H9 (cell line): ENCODE results near the gene DMD. TPM values are rescaled to one million over a fixed set of nuclear protein-coding genes. Genes with fewer than 3 reads are reported as not detected.

Experiments used
- DNase-seq: peaks from one replicate; pipeline ENCODE4 v3.0.0-alpha.2; 2017
- H2AFZ ChIP-seq: one replicate; pipeline ENCODE4 v1.6.1; 2013; ENCODE audit warnings: mild to moderate bottlenecking, low read length, control low read depth, moderate library complexity
- H2AK5ac ChIP-seq: 2 replicates; pipeline ENCODE4 v1.6.1; 2013; ENCODE audit warnings: low read length, control low read depth, mixed read lengths; ENCODE audit not compliant: insufficient read length
- H2BK120ac ChIP-seq: one replicate; pipeline ENCODE4 v1.6.1; 2013; ENCODE audit warnings: low read depth, mild to moderate bottlenecking, low read length, control low read depth, inconsistent platforms; ENCODE audit not compliant: poor library complexity, severe bottlenecking
- H2BK12ac ChIP-seq: 2 replicates; pipeline ENCODE4 v1.6.1; 2013; ENCODE audit warnings: low read length, control low read depth, mixed read lengths, low read depth; ENCODE audit not compliant: insufficient read length
- H2BK15ac ChIP-seq: 2 replicates; pipeline ENCODE4 v1.6.1; 2013; ENCODE audit warnings: low read depth, low read length, control low read depth
- H2BK20ac ChIP-seq: one replicate; pipeline ENCODE4 v1.6.1; 2013; ENCODE audit warnings: low read depth, mild to moderate bottlenecking, low read length, control low read depth, inconsistent platforms; ENCODE audit not compliant: poor library complexity, severe bottlenecking
- H2BK5ac ChIP-seq: 2 replicates; pipeline ENCODE4 v1.6.1; 2013; ENCODE audit warnings: low read length, control low read depth, mixed read lengths; ENCODE audit not compliant: insufficient read length
- H3K14ac ChIP-seq: 2 replicates; pipeline ENCODE4 v1.6.1; 2013; ENCODE audit warnings: low read length, control low read depth; ENCODE audit not compliant: insufficient read depth
- H3K18ac ChIP-seq: 2 replicates; pipeline ENCODE4 v1.6.1; 2013; ENCODE audit warnings: low read depth, mild to moderate bottlenecking, mixed read lengths, low read length, control low read depth; ENCODE audit not compliant: insufficient read length
- H3K23ac ChIP-seq: 2 replicates; pipeline ENCODE4 v1.6.1; 2013; ENCODE audit warnings: low read length, control low read depth, mixed read lengths, low read depth; ENCODE audit not compliant: insufficient read length
- H3K23me2 ChIP-seq: 2 replicates; pipeline ENCODE4 v1.6.1; 2013; ENCODE audit warnings: low read depth, mild to moderate bottlenecking, mixed read lengths, low read length, control low read depth; ENCODE audit not compliant: insufficient read length, poor library complexity, severe bottlenecking
- H3K27ac ChIP-seq: 2 replicates; pipeline ENCODE4 v1.5.1; 2013; ENCODE audit warnings: low read length, control low read depth, mixed read lengths, low read depth; ENCODE audit not compliant: insufficient read length
- H3K27me3 ChIP-seq: 2 replicates; pipeline ENCODE4 v1.6.1; 2013; ENCODE audit warnings: low read length, control low read depth, inconsistent platforms; ENCODE audit not compliant: insufficient read depth
- H3K4ac ChIP-seq: 2 replicates; pipeline ENCODE4 v1.6.1; 2013; ENCODE audit warnings: low read depth, mild to moderate bottlenecking, control low read depth, inconsistent platforms, low read length, moderate library complexity
- H3K4me1 ChIP-seq: 2 replicates; pipeline ENCODE4 v1.6.1; 2013; ENCODE audit warnings: low read length, control low read depth, inconsistent platforms; ENCODE audit not compliant: insufficient read depth
- H3K4me2 ChIP-seq: 2 replicates; pipeline ENCODE4 v1.6.1; 2013; ENCODE audit warnings: low read length, control low read depth, mixed read lengths; ENCODE audit not compliant: insufficient read length, insufficient read depth
- H3K56ac ChIP-seq: 2 replicates; pipeline ENCODE4 v1.6.1; 2013; ENCODE audit warnings: low read depth, mild to moderate bottlenecking, mixed read lengths, low read length, control low read depth; ENCODE audit not compliant: insufficient read length
- H3K79me1 ChIP-seq: 2 replicates; pipeline ENCODE4 v1.6.1; 2013; ENCODE audit warnings: low read depth, mild to moderate bottlenecking, moderate library complexity, low read length, control low read depth, inconsistent platforms; ENCODE audit not compliant: insufficient read depth, poor library complexity, severe bottlenecking
- H3K79me2 ChIP-seq: 2 replicates; pipeline ENCODE4 v1.6.1; 2013; ENCODE audit warnings: low read length, control low read depth, inconsistent platforms; ENCODE audit not compliant: insufficient read depth
- H3K9ac ChIP-seq: 2 replicates; pipeline ENCODE4 v1.6.1; 2013; ENCODE audit warnings: low read length, control low read depth, mixed read lengths; ENCODE audit not compliant: insufficient read length; ENCODE audit errors: extremely low read depth
- H3K9me3 ChIP-seq: one replicate; pipeline ENCODE4 v1.6.1; 2013; ENCODE audit warnings: low read depth, low read length, inconsistent platforms; ENCODE audit not compliant: control insufficient read depth
- H3T11ph ChIP-seq: one replicate; pipeline ENCODE4 v1.6.1; 2013; ENCODE audit warnings: mild to moderate bottlenecking, low read length, control low read depth, inconsistent platforms
- H4K20me1 ChIP-seq: one replicate; pipeline ENCODE4 v1.6.1; 2013; ENCODE audit not compliant: control insufficient read depth, insufficient read length, insufficient read depth
- H4K5ac ChIP-seq: 2 replicates; pipeline ENCODE4 v1.6.1; 2013; ENCODE audit warnings: low read depth, mild to moderate bottlenecking, mixed read lengths, low read length, control low read depth; ENCODE audit not compliant: insufficient read length
- H4K8ac ChIP-seq: replicated peaks from 2 replicates; pipeline ENCODE4 v1.6.1; 2013; ENCODE audit warnings: low read length, control low read depth, mixed read lengths, low read depth; ENCODE audit not compliant: insufficient read length
- H4K91ac ChIP-seq: 2 replicates; pipeline ENCODE4 v1.6.1; 2013; ENCODE audit warnings: low read depth, mild to moderate bottlenecking, moderate library complexity, mixed read lengths, low read length, control low read depth; ENCODE audit not compliant: insufficient read length
- H3K27ac Mint-ChIP-seq, 3 experiments: 2 replicates in 2 of 3; 3 replicates in 1 of 3; pipeline ENCODE4 v1.8.0; 2020 to 2021; ENCODE audit warnings: mixed read lengths in 3 of 3, mild to moderate bottlenecking in 1 of 3, moderate library complexity in 1 of 3
- H3K27me3 Mint-ChIP-seq: 2 replicates; pipeline ENCODE4 v1.8.0; 2021; ENCODE audit warnings: low read depth, mild to moderate bottlenecking, moderate library complexity, mixed read lengths
- H3K36me3 Mint-ChIP-seq, 3 experiments: 2 replicates in 2 of 3; 3 replicates in 1 of 3; pipeline ENCODE4 v1.8.0; 2020 to 2021; ENCODE audit warnings: low read depth in 3 of 3, mixed read lengths in 3 of 3; ENCODE audit not compliant: insufficient read depth in 1 of 3
- H3K4me1 Mint-ChIP-seq, 2 experiments: 2 replicates each; pipeline ENCODE4 v1.8.0; 2020; ENCODE audit warnings: mixed read lengths in 2 of 2
- H3K4me3 Mint-ChIP-seq, 2 experiments: 2 replicates in 1 of 2; 3 replicates in 1 of 2; pipeline ENCODE4 v1.8.0; 2020 to 2021; ENCODE audit warnings: mild to moderate bottlenecking in 2 of 2, mixed read lengths in 2 of 2, moderate library complexity in 1 of 2
- H3K9me3 Mint-ChIP-seq, 2 experiments: 2 replicates in 1 of 2; 3 replicates in 1 of 2; pipeline ENCODE4 v1.8.0; 2020; ENCODE audit warnings: mild to moderate bottlenecking in 2 of 2, mixed read lengths in 2 of 2, moderate library complexity in 1 of 2
- CTCF ChIP-seq: fragments of 200-600 bp; sonication (generic); conservative IDR thresholded peaks from 3 replicates; pipeline ENCODE4 v1.8.0; 2021; ENCODE audit warnings: antibody characterized with exemption, mild to moderate bottlenecking
- total RNA-seq: library from RNA; stranded (reverse); gene quantifications from 2 replicates; pipeline ENCODE4 v1.2.1, GENCODE V29; 2021

DMD gene
- total RNA-seq, 1 experiment from 2014 or later = 3.8 TPM

GRCh38 chrX:31297881-31298280, 1913.5 kb downstream of the DMD start:
- Histone ChIP-seq H3K27me3 (no peaks in the 10 kb centered on the region), H3K9me3 (no peaks in the 10 kb centered on the region), H3K14ac (no peak overlapping the region), H2AK5ac (no peak overlapping the region), H4K5ac (no peak overlapping the region), H3K27ac (no peak overlapping the region), H2BK120ac (no peak overlapping the region), H3T11ph (no peak overlapping the region), H4K20me1 (no peaks in the 10 kb centered on the region), H2BK20ac (no peak overlapping the region), H3K23me2 (no peaks in the 10 kb centered on the region), H3K4ac (no peak overlapping the region), H2AFZ (no peak overlapping the region), H2BK5ac (no peak overlapping the region), H2BK15ac (no peak overlapping the region), H3K18ac (no peak overlapping the region), H3K79me1 (no peaks in the 10 kb centered on the region), H4K91ac (no peak overlapping the region), H3K23ac (no peak overlapping the region), H3K9ac (no peak overlapping the region), H3K4me1 (no peaks in the 10 kb centered on the region), H2BK12ac (no peak overlapping the region), H3K4me2 (no peak overlapping the region), H3K56ac (no peak overlapping the region), H4K8ac (no peak overlapping the region), H3K79me2 (no peaks in the 10 kb centered on the region)
- Mint-ChIP-seq H3K4me1 (peaks cover 12 to 24% of the 10 kb centered on the region in 2 experiments), H3K27ac (no peak overlapping the region), H3K36me3 (peaks cover 3 to 9% (median 5%) of the 10 kb centered on the region in 3 experiments; a peak in 5 of 7 replicates), H3K4me3 (no peak overlapping the region), H3K9me3 (peaks cover 63 to 77% of the 10 kb centered on the region in 2 experiments), H3K27me3 (0 out of 2 replicates have a peak, but pooled peaks cover 1% of the 10 kb centered on the region)
- TF ChIP-seq CTCF = no peak
- no peak for DNase-seq
